ENCODE results near the gene STING1. TPM values are rescaled to one million over a fixed set of nuclear protein-coding genes. Genes with fewer than 3 reads are reported as not detected.
"Not testable (repeated sequence)": the region's sequence is repeated elsewhere in the genome, so short reads cannot be mapped to it uniquely, and the experiment has no call there.

STING1 gene
- total RNA-seq, 1 experiment from 2014 or later = not detected

DNA sequence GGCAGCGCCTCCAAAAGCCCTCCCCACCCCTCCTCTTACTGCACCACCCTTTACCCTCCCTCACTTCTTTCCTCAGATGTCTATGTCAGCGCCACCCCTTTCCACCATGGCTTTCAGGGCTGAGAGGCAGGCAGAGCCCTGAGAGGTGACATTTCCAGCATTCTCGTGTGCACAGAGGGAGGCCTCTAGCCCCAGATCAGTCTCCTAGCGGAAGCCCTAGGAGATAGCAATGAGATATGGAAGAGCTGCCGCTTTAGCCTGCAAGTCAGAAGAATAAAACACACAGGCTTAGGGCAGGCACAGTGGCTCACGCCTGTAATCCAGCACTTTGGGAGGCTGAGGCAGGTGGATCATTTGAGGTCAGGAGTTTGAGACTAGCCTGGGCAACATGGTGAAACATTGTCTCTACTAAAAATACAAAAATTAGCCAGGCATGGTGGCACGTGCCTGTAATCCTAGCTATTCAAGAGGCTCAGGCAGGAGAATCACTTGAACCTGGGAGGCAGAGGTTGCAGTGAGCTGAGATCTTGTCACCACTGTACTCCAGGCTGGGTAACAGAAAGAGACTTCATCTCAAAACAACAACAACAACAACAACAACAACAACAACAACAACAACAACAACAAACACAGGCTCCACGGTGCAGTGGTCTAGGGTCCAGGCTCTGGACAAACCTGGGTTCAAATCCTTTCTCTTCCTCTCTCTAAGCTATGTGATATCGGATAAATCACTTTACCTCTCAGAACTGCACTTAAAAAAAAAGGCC, 3.7 kb downstream of the STING1 start:
- DNase-seq; H3K27ac Mint-ChIP-seq (ENCODE audit: unreplicated experiment); BruUV-seq (replicated peaks); H3K4me1 Mint-ChIP-seq (ENCODE audit: low read depth, unreplicated experiment); H3K9me3 Mint-ChIP-seq (ENCODE audit: unreplicated experiment); H3K4me1 ChIP-seq; H3K4me3 ChIP-seq (ENCODE audit: low read depth, low read length); H3K36me3 Mint-ChIP-seq (ENCODE audit: insufficient read depth, unreplicated experiment); H3K27me3 Mint-ChIP-seq (ENCODE audit: insufficient read depth, unreplicated experiment); H3K36me3 ChIP-seq (ENCODE audit: control insufficient read depth, insufficient read depth, low read length); H3K27me3 ChIP-seq (replicated peaks; ENCODE audit: control insufficient read depth, insufficient read depth, low read length); H3K9me3 ChIP-seq; H3K4me3 Mint-ChIP-seq (ENCODE audit: unreplicated experiment); POLR2A ChIA-PET: not testable (repeated sequence)
- CTCF ChIA-PET = interaction anchor here (0.8 kb wide), 1 partner anchor 40 kb away, joined by 3 read pairs; the partner anchor contains the start of gene DNAJC18
- intact Hi-C loops (cut with micrococcal nuclease; ENCODE audit: unreplicated experiment) = loop anchor here (5.0 kb wide), 1 partner anchor 33 kb away; no protein-coding TSS in a partner anchor

- DNase-seq = no peak
- no TSS peak for BruUV-seq (replicated peaks)
Measured at GRCh38 chr5:139475865-139476617, 6.5 kb downstream of the STING1 start.

DNA sequence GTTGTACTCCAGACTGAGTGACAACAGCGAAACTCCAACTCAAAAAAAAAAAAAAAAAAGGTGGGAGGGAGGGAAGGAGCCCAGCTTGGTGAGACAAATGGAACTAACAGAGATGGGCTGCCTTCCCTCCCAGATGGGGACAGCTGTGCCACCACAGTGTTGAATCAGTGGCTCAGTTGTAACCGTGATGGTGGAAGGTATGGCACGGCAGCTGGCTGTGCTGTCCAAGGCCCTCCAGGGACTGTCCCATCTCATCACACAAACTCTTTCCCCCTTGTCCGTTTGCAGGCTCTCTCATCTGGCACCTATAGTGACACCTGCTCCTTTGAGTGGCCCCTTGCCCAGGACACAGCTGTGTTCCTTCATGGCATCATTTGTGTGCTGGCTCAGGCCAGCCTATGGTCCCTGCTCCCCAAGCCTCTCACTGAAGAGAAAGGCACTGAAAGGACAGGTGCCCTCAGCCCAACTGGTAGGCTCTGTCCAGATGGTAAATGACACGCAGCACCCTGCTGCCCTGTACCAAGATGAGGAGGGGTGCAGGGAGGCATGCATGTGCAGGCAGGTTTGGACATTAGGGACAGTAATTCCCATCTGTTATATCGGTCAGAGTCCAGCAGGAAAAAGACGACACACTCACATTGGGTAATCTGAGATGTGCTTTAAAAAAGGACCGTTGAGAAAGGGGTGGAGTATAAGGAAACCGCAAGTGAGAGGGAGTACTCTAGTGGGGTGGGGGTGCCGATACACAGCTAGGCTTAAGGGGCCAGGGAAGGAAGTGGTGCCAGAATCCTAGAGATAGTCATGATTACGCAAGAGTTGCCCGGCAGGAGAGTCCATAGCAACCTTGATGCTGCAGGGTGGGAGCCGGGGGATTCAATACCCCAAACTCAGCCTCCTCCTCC, 7.4 kb downstream of the STING1 start:
- H3K4me3 Mint-ChIP-seq (ENCODE audit: unreplicated experiment) = no peak overlapping the region
- no peak for DNase-seq
- no peak overlapping the region for H3K27ac Mint-ChIP-seq (ENCODE audit: unreplicated experiment)
- Histone ChIP-seq H3K9me3 (no peaks in the 10 kb centered on the region), H3K4me3 (ENCODE audit: low read depth, low read length) (no peak overlapping the region), H3K27me3 (replicated peaks; ENCODE audit: control insufficient read depth, insufficient read depth, low read length) (no peaks in the 10 kb centered on the region), H3K4me1 (peaks cover 12% of the 10 kb centered on the region; the same call in 1 of the 2 replicates), H3K36me3 (ENCODE audit: control insufficient read depth, insufficient read depth, low read length) (no peaks in the 10 kb centered on the region)
- BruUV-seq (replicated peaks) = no TSS peak
- CTCF ChIA-PET = no interaction called here
- no peaks in the 10 kb centered on the region for H3K9me3 Mint-ChIP-seq (ENCODE audit: unreplicated experiment)
- POLR2A ChIA-PET = no interaction called here
- TF ChIP-seq, protein P1, sequence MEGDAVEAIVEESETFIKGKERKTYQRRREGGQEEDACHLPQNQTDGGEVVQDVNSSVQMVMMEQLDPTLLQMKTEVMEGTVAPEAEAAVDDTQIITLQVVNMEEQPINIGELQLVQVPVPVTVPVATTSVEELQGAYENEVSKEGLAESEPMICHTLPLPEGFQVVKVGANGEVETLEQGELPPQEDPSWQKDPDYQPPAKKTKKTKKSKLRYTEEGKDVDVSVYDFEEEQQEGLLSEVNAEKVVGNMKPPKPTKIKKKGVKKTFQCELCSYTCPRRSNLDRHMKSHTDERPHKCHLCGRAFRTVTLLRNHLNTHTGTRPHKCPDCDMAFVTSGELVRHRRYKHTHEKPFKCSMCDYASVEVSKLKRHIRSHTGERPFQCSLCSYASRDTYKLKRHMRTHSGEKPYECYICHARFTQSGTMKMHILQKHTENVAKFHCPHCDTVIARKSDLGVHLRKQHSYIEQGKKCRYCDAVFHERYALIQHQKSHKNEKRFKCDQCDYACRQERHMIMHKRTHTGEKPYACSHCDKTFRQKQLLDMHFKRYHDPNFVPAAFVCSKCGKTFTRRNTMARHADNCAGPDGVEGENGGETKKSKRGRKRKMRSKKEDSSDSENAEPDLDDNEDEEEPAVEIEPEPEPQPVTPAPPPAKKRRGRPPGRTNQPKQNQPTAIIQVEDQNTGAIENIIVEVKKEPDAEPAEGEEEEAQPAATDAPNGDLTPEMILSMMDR (IDR thresholded peaks at IDR 0.05; ENCODE audit: insufficient read depth in 1 of 2, low read depth in 1 of 2, low read length in 1 of 2, severe bottlenecking in 1 of 2, unreplicated experiment in 1 of 2) = no peak
- no peaks in the 10 kb centered on the region for H3K4me1 Mint-ChIP-seq (ENCODE audit: low read depth, unreplicated experiment)
- H3K27me3 Mint-ChIP-seq (ENCODE audit: insufficient read depth, unreplicated experiment) = no peaks in the 10 kb centered on the region
- H3K36me3 Mint-ChIP-seq (ENCODE audit: insufficient read depth, unreplicated experiment) = no peaks in the 10 kb centered on the region
- intact Hi-C loops (cut with micrococcal nuclease; ENCODE audit: unreplicated experiment) = loop anchor here (5.0 kb wide), 1 partner anchor 37 kb away; no protein-coding TSS in a partner anchor

More at GRCh38 chr5:139475865-139476617, 6.5 kb downstream of the STING1 start:
- Histone ChIP-seq H3K4me3 (ENCODE audit: low read depth, low read length) (no peak overlapping the region), H3K36me3 (ENCODE audit: control insufficient read depth, insufficient read depth, low read length) (no peaks in the 10 kb centered on the region), H3K9me3 (no peaks in the 10 kb centered on the region), H3K4me1 (peaks cover 12% of the 10 kb centered on the region; the same call in 1 of the 2 replicates), H3K27me3 (replicated peaks; ENCODE audit: control insufficient read depth, insufficient read depth, low read length) (no peaks in the 10 kb centered on the region)
- no peaks in the 10 kb centered on the region for H3K4me1 Mint-ChIP-seq (ENCODE audit: low read depth, unreplicated experiment)
- H3K27me3 Mint-ChIP-seq (ENCODE audit: insufficient read depth, unreplicated experiment) = no peaks in the 10 kb centered on the region
- intact Hi-C loops (cut with micrococcal nuclease; ENCODE audit: unreplicated experiment) = loop anchor here (5.0 kb wide), 1 partner anchor 36 kb away; no protein-coding TSS in a partner anchor
- ChIA-PET CTCF (no interaction called here), POLR2A (interaction anchor here (0.7 kb wide), 1 partner anchor 185 kb away, joined by 3 read pairs; no protein-coding TSS in a partner anchor)
- TF ChIP-seq, protein P1 (IDR thresholded peaks at IDR 0.05; ENCODE audit: insufficient read depth in 1 of 2, low read depth in 1 of 2, low read length in 1 of 2, severe bottlenecking in 1 of 2, unreplicated experiment in 1 of 2) = no peak
- H3K27ac Mint-ChIP-seq (ENCODE audit: unreplicated experiment) = no peak overlapping the region
- H3K9me3 Mint-ChIP-seq (ENCODE audit: unreplicated experiment) = no peaks in the 10 kb centered on the region
- no peak overlapping the region for H3K4me3 Mint-ChIP-seq (ENCODE audit: unreplicated experiment)
- no peaks in the 10 kb centered on the region for H3K36me3 Mint-ChIP-seq (ENCODE audit: insufficient read depth, unreplicated experiment)
